ENCODE measurements around the gene OOSP1. TPM values are rescaled to one million over a fixed set of nuclear protein-coding genes. Genes with fewer than 3 reads are reported as not detected.
"Not testable (repeated sequence)": the region's sequence is repeated elsewhere in the genome, so short reads cannot be mapped to it uniquely, and the experiment has no call there.

The OOSP1 gene
- total RNA-seq, 1 donor from 2014 or later, result not detected

- intact Hi-C loops (cut with micrococcal nuclease), result no loop called here
These were observed 22.5 kb downstream of the OOSP1 start for GRCh38 chr11:59960502-59961381.

- intact Hi-C loops (cut with micrococcal nuclease), result no loop called here
These were observed 23.9 kb downstream of the OOSP1 start for GRCh38 chr11:59962107-59962482.

- intact Hi-C loops (cut with micrococcal nuclease), result no loop called here
These were observed 25.5 kb downstream of the OOSP1 start, which contains the start of gene OOSP4A for GRCh38 chr11:59963733-59964132. Gene OOSP4A (plus strand): TSS chr11:59964033. CDS start chr11:59964033, 0 bp downstream.

GRCh38 chr11:59965424-59965823, 27.2 kb downstream of the OOSP1 start:
- intact Hi-C loops (cut with micrococcal nuclease), result no loop called here

- intact Hi-C loops (cut with micrococcal nuclease), result no loop called here
These were observed 28.0 kb downstream of the OOSP1 start for GRCh38 chr11:59966201-59966600.

- intact Hi-C loops (cut with micrococcal nuclease), result no loop called here
These were observed 29.6 kb downstream of the OOSP1 start for GRCh38 chr11:59967677-59968394.

- intact Hi-C loops (cut with micrococcal nuclease), result no loop called here
These were observed 30.2 kb downstream of the OOSP1 start for GRCh38 chr11:59968395-59968783.

- intact Hi-C loops (cut with micrococcal nuclease), result no loop called here
These were observed 34.9 kb downstream of the OOSP1 start for GRCh38 chr11:59973097-59973496.

- intact Hi-C loops (cut with micrococcal nuclease), result no loop called here
These were observed 43.0 kb downstream of the OOSP1 start for GRCh38 chr11:59981106-59981770.

GRCh38 chr11:59982037-59982436, 43.8 kb downstream of the OOSP1 start:
- intact Hi-C loops (cut with micrococcal nuclease), result not testable (repeated sequence)

- intact Hi-C loops (cut with micrococcal nuclease), result no loop called here
These were observed 45.0 kb downstream of the OOSP1 start for GRCh38 chr11:59983212-59983611.

- intact Hi-C loops (cut with micrococcal nuclease), result no loop called here
These were observed 46.1 kb downstream of the OOSP1 start for GRCh38 chr11:59984368-59984767.

- intact Hi-C loops (cut with micrococcal nuclease), result no loop called here
These were observed 52.2 kb downstream of the OOSP1 start for GRCh38 chr11:59990421-59990820.

- intact Hi-C loops (cut with micrococcal nuclease), result no loop called here
These were observed 54.2 kb downstream of the OOSP1 start for GRCh38 chr11:59992425-59992824.

GRCh38 chr11:59997800-59998199, 59.6 kb downstream of the OOSP1 start:
- intact Hi-C loops (cut with micrococcal nuclease), result no loop called here

GRCh38 chr11:59999691-60000090, 61.5 kb downstream of the OOSP1 start:
- intact Hi-C loops (cut with micrococcal nuclease), result no loop called here

- intact Hi-C loops (cut with micrococcal nuclease), result no loop called here
These were observed 65.5 kb downstream of the OOSP1 start for GRCh38 chr11:60003729-60004128.

GRCh38 chr11:60005360-60005759, 67.1 kb downstream of the OOSP1 start:
- intact Hi-C loops (cut with micrococcal nuclease), result no loop called here

All from T-helper 2 cell treated with Interferon-gamma antibody and Interleukin-4, amounts not matched to agents 100 ng/mL and 5 ng/mL, for 36 hours (primary cell).